Stimulated activated CD4-positive, alpha-beta T cell treated with anti-CD3 and anti-CD28 coated beads, Interleukin-15, amount 100 ng/mL, for 1 hour (primary cell): ENCODE data around the gene MYOM1.

Experiments
- DNase-seq, 2 donors: peaks; one replicate each; pipeline ENCODE4 v3.0.0-alpha.2; 2020; ENCODE audit warnings: low read depth in 1 of 2, low spot score in 1 of 2

The MYOM1 gene

DNA sequence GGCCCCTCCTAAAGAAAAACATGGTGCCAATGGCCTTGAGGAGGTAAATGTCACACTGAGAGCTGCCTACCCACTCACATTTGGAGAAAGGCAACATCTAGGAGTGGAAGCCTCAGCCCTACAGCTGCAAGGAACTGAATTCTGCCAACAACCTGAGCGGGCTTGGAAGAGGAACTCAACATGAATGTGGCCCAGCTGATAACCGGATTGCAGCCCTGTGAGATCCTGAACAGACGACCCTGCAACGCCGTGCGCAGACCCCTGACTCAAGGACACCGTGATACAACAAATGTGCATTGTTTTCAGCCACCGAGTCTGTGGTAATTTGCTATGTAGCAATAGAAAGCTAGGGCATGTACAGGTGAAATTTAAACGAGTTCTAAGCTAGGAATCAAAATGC lies 99.4 kb downstream of the MYOM1 start:
- DNase-seq = no peak

GRCh38 chr18:3119401-3120341 lies 100.1 kb downstream of the MYOM1 start:
- DNase-seq = no peak

DNA sequence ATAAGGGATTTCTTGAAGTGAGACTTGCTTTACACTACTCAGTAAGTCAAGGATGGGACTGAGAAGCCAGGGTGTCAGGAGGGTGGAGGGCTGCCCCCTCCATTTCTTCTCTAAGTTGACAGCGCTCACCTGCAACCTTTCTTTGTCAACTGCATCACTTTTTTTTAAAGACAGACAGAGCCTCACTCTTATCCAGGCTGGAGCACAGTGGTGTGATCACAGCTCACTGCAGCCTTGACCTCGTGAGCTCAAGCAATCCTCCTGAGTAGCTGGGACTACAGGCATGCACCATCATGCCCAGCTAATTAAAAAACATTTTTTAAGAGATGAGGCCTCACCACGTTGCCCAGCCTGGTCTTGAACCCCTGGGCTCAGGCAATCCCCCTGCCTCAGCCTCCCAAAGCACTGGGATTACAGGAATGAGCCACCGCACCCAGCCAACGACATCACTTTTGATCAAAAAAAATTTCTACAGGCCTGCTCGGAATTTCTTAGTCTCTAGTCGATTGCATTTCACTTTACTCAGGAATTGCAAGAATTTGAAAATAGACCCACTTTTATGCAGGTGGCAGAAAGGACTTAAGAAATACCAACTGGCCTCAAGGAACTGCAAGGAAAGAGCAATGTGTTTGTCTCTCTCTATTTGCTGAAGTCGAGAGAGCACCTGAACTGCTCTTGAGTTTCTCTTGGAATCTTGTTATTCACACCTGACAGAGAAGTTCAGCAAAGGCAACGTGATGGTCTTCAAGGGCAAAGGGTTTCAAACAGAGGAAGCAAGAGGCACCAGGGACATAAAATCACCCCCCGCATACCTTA lies 101.4 kb downstream of the MYOM1 start:
- no peak for DNase-seq

- DNase-seq = no peak
Measured at GRCh38 chr18:3117493-3118192, 102.1 kb downstream of the MYOM1 start.

GRCh38 chr18:3115447-3116030 lies 104.2 kb downstream of the MYOM1 start:
- DNase-seq = no peak

DNA sequence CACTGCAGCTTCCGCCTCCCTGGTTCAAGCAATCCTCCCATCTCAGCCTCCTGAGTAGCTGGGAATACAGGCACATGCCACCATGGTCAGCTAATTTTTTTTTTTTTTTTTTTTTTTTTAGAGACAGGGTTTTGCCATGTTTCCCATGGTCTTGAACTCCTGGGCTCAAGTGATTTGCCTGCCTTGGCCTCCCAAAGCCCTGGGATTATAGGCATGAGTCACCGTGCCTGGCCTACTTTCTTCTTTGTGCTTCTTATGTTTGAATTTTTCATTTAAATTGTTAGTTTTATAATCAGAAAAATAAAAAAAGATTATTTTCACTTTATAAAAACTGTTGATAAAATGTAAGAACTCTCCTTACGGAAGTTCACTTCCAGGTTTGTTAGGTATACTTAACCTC lies 105.3 kb downstream of the MYOM1 start:
- DNase-seq = no peak

- no peak for DNase-seq
Measured at GRCh38 chr18:3114026-3114425, 105.7 kb downstream of the MYOM1 start.

- no peak for DNase-seq
Measured at GRCh38 chr18:3111523-3112240, 108.1 kb downstream of the MYOM1 start.

- DNase-seq = no peak
Measured at GRCh38 chr18:3110034-3110752, 109.6 kb downstream of the MYOM1 start.

GRCh38 chr18:3107740-3108151 lies 112.0 kb downstream of the MYOM1 start:
- DNase-seq = no peak

GRCh38 chr18:3104190-3105054 lies 115.3 kb downstream of the MYOM1 start:
- no peak for DNase-seq

GRCh38 chr18:3103576-3103975 lies 116.2 kb downstream of the MYOM1 start:
- DNase-seq = no peak

DNA sequence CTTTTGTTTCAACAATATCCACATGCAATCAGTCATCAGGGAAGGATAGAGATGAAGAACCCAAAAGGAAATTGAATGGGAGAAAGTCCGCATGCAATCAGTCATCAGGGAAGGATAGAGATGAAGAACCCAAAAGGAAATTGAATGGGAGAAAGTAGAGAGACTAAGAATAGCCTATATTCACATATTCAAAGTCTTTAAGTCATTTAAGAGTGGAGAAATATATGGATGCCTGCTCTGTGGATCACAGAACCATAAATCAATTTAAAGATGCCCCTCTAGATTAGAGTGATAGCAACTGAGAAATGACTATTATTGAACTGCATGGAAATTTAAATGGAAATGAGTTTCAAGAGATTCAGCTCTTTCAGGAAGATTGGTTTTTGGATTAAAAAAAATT lies 116.8 kb downstream of the MYOM1 start:
- no peak for DNase-seq

- no peak for DNase-seq
Measured at GRCh38 chr18:3100498-3101132, 119.2 kb downstream of the MYOM1 start.

DNA sequence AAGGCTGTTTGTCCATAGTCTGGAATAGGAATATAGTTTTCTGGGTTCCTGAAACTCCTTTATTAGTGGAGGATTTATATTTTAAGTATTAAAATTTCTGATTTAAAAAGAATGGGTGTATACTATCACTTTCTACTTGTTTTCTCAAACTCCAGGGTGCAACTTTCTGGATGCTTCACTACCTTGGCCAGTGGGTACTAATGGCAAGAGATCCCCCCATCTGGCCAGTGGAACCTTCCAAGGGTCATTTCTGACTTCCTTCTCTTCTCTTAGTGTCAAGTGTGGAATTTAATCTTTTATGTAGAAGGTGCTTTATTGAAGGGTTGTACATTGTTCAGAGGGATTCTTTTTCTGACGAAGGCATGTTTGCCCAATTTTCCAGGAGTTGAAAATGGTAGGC lies 120.4 kb downstream of the MYOM1 start:
- no peak for DNase-seq

DNA sequence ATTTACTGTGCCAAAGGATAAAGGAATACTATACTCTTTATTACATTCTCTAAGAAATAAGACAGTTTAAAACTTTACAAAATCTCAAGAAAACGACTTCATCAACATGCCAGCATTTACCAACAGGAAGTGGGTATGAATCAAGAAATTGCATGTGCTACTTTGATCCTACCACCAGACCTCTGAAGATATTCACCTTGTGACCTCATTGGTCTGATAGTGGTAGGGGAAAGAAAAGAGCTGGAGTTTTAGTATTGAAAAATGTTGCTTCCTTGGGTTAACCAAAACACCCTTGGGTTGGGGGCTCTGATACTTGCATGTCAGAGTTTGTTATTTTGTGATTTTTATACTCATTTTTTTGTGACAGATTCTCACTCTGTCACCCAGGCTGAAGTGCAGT lies 122.7 kb downstream of the MYOM1 start:
- no peak for DNase-seq

DNA sequence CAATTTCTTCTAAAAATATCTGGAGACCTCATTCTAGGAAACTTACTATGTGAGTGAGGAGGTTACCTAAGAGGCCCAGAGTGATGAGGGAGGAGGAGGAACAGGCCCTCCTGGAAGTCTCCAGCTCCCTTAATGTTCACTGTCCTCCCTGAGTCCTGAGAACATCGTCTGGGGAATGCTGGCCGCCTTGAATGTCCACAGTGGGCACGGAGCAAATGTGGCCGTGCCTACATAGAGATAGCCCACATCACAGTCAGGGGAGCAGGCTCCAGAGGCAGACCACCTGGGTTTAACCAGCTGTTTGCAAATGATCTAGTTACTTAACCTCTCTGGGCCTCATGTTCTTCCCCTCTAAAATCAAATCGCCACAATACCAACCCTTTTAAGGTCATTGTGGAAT lies 123.8 kb downstream of the MYOM1 start:
- DNase-seq = no peak

DNA sequence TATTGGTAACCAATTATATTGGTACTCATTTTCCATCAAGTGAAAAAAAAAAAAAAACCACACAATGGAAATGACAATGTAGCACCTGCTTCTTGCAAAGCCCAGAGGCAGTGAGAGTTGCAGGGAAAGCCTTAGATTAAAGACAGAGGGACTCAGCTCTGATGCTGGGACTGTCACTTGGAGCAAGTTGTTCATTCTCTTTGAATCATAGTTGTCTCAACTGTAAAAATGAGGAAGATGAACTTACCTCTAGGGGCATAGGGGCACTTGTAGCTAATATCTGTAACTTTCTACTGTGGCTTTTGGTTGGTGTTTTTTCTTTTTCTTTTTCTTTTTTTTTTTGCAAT lies 125.5 kb downstream of the MYOM1 start:
- DNase-seq = no peak
